Osteoblast (primary cell): ENCODE measurements around the gene VENTX. TPM values are rescaled to one million over a fixed set of nuclear protein-coding genes. Genes with fewer than 3 reads are reported as not detected.

ENCODE experiments used
- DNase-seq: peaks from one replicate; pipeline ENCODE4 v3.0.0; 2011; ENCODE audit warnings: low spot score, mixed read lengths; ENCODE audit not compliant: insufficient read length; ENCODE audit errors: missing footprints
- H2AFZ ChIP-seq: 2 replicates; pipeline ENCODE4 v1.6.0; 2011; ENCODE audit warnings: mild to moderate bottlenecking, low read length
- H3K27ac ChIP-seq: 2 replicates; pipeline ENCODE4 v1.5.1; 2011; ENCODE audit warnings: mild to moderate bottlenecking, low read depth, low read length, moderate library complexity
- H3K27me3 ChIP-seq: 2 replicates; pipeline ENCODE4 v1.6.0; 2012; ENCODE audit warnings: mild to moderate bottlenecking, control low read depth, inconsistent platforms, low read length, moderate library complexity; ENCODE audit not compliant: insufficient read depth
- H3K36me3 ChIP-seq: 2 replicates; pipeline ENCODE4 v1.5.1; 2011; ENCODE audit warnings: mild to moderate bottlenecking, low read length, control low read depth, moderate library complexity; ENCODE audit not compliant: insufficient read depth
- H3K4me1 ChIP-seq: 2 replicates; pipeline ENCODE4 v1.5.1; 2011; ENCODE audit warnings: mild to moderate bottlenecking, low read length, control low read depth, moderate library complexity; ENCODE audit not compliant: insufficient read depth
- H3K4me2 ChIP-seq: 2 replicates; pipeline ENCODE4 v1.6.0; 2011; ENCODE audit warnings: mild to moderate bottlenecking, low read length; ENCODE audit not compliant: insufficient read depth
- H3K4me3 ChIP-seq: fragments of 200-600 bp; sonication (generic); 3 replicates; pipeline ENCODE4 v1.5.1; 2012; ENCODE audit warnings: mild to moderate bottlenecking, low read length, inconsistent platforms; ENCODE audit not compliant: insufficient read depth
- H3K79me2 ChIP-seq: 2 replicates; pipeline ENCODE4 v1.6.0; 2012; ENCODE audit warnings: mild to moderate bottlenecking, low read length, control low read depth, inconsistent platforms; ENCODE audit not compliant: insufficient read depth
- H3K9me3 ChIP-seq: 2 replicates; pipeline ENCODE4 v1.5.1; 2011; ENCODE audit warnings: low read depth, low read length, control low read depth
- H4K20me1 ChIP-seq: 2 replicates; pipeline ENCODE4 v1.6.0; 2012; ENCODE audit warnings: mild to moderate bottlenecking, low read length, control low read depth; ENCODE audit not compliant: insufficient read depth
- CTCF ChIP-seq: IDR thresholded peaks from 2 replicates; pipeline ENCODE4 v1.5.1; 2011; ENCODE audit warnings: mild to moderate bottlenecking, low read depth, low read length, moderate library complexity; ENCODE audit errors: extremely low read depth
- total RNA-seq: library from RNA; depleted of rRNA; stranded (reverse); fragments of >200 nt; gene quantifications from 2 replicates; pipeline ENCODE4 v1.2.3, GENCODE V29; 2012

The VENTX gene
- total RNA-seq, 1 donor, result not detected

DNA sequence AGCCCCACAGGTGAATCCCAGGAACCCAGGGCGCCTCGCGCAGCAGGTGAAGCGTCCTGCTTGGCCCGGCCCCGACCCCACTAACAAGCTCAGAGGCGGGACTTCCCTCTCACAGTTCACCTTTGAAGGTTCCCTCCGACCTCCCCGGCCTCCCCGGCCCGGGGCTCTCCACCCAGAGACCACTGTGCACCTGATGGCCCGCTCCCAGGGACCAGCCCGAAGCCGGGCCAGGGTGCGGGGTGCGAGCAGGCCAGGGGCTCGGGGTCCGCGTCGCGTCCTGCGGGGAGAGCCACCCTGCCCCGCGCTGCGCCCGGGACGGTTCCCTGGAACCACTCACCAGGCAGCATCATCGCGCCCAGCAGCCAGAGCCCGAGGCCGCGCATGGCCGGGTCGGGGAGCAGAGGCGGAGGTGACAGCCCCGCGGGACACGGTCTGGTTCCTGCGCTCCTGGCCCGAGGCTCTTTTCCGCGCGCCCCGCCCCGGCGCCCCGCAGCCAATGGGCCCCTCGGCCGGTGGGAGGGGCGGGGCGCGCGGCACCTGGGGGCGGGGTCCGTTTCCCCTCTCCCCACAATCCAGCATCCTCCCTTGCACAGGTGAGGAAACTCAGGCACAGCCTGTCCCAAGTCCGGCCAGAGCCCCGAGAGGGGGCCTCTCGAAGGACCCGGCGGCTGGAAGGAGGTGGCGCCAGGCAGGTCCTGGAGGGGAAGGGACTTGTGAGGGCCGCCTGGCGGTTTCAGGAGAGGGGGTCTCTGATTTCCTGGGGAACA is 39.0 kb downstream of the VENTX start, which contains the start of gene ADAM8:
TSS of gene ADAM8 (minus strand) at position 434 of the 767 bp plus-strand sequence. CDS start at position 383, 51 bp downstream.
- Histone ChIP-seq H3K9me3 (no peaks in the 10 kb centered on the region), H2AFZ (no peak within 1 kb of the TSS), H3K4me3 (no peak within 1 kb of the TSS), H3K36me3 (peaks cover 11% of the 10 kb centered on the region), H3K4me1 (no peaks in the 10 kb centered on the region), H3K27ac (no peak within 1 kb of the TSS), H3K27me3 (peaks cover 19% of the 10 kb centered on the region), H3K79me2 (no peaks in the 10 kb centered on the region), H3K4me2 (no peak within 1 kb of the TSS), H4K20me1 (peaks cover 10% of the 10 kb centered on the region)
- TF ChIP-seq CTCF, result no peak
- peak; percentile 95 for DNase-seq

- H3K79me2 ChIP-seq, result no peaks in the 10 kb centered on the region
- no peak overlapping the region for H3K4me2 ChIP-seq
- H3K27me3 ChIP-seq, result peaks cover 19% of the 10 kb centered on the region
- no peak overlapping the region for H3K27ac ChIP-seq
- no peak for TF ChIP-seq CTCF
- peaks cover 10% of the 10 kb centered on the region for H4K20me1 ChIP-seq
- no peaks in the 10 kb centered on the region for H3K4me1 ChIP-seq
- H3K9me3 ChIP-seq, result no peaks in the 10 kb centered on the region
- no peak overlapping the region for H3K4me3 ChIP-seq
- DNase-seq, result peak; percentile 91
- no peak overlapping the region for H2AFZ ChIP-seq
- H3K36me3 ChIP-seq, result peaks cover 11% of the 10 kb centered on the region
Measured at GRCh38 chr10:133277277-133277992, 39.8 kb downstream of the VENTX start.

GRCh38 chr10:133277993-133278576 is 40.4 kb downstream of the VENTX start:
- TF ChIP-seq CTCF, result no peak
- DNase-seq, result peak; percentile 92
- Histone ChIP-seq H3K9me3 (no peaks in the 10 kb centered on the region), H2AFZ (no peak overlapping the region), H3K4me2 (no peak overlapping the region), H4K20me1 (peaks cover 10% of the 10 kb centered on the region), H3K4me3 (no peak overlapping the region), H3K27me3 (peaks cover 19% of the 10 kb centered on the region), H3K79me2 (no peaks in the 10 kb centered on the region), H3K4me1 (no peaks in the 10 kb centered on the region), H3K27ac (no peak overlapping the region), H3K36me3 (peaks cover 17% of the 10 kb centered on the region)
